GM23338 (cell line): Measurements from ENCODE around the gene DDX4.

Source experiments
- EZH2 ChIP-seq: fragments of 200-600 bp; sonication (generic); IDR thresholded peaks from one replicate; pipeline ENCODE4 v1.8.0; 2017; ENCODE audit warnings: antibody characterized with exemption, mild to moderate bottlenecking, low read depth; ENCODE audit not compliant: unreplicated experiment
- EZH2phosphoT487 ChIP-seq: fragments of 200-600 bp; sonication (generic); IDR thresholded peaks from one replicate; pipeline ENCODE4 v1.8.1; 2018; ENCODE audit warnings: antibody characterized with exemption; ENCODE audit not compliant: unreplicated experiment
- STAT1 ChIP-seq: IDR thresholded peaks from one replicate; pipeline ENCODE4 v1.6.1; 2016; ENCODE audit warnings: antibody characterized with exemption; ENCODE audit not compliant: unreplicated experiment
- TF ChIP-seq, protein P1 (sequence below), 2 experiments: fragments of 200-600 bp in 1 of 2; sonication (generic) in 1 of 2; conservative IDR thresholded peaks; 2 replicates each; pipeline versions ENCODE4 v1.5.1 to v1.6.1; 2016 to 2017; ENCODE audit warnings: antibody characterized with exemption in 2 of 2, low read depth in 2 of 2, mild to moderate bottlenecking in 2 of 2, moderate library complexity in 1 of 2
- TF ChIP-seq, protein P2 (sequence below): IDR thresholded peaks from one replicate; pipeline ENCODE4 v1.6.1; 2018; ENCODE audit warnings: antibody characterized with exemption; ENCODE audit not compliant: unreplicated experiment

DNA sequence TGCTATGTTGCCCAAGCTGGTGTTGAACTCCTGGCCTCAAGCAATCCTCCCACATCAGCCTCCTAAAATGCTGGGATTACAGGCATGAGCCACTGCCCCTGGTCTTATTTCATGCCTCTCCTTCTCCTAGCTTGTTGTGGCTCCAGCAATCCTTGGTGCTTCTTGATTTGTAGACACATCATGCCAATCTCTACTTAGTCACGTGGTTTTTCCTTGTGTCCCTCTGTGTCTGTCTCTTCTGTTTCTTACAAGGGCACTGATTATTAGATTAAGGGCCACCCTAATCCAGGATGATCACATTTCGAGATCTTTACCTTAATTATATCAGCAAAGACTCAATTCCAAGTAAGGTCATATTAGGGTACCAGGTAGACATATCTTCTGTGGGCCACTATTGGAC lies 104.1 kb downstream of the DDX4 start:
- TF ChIP-seq, protein P1, sequence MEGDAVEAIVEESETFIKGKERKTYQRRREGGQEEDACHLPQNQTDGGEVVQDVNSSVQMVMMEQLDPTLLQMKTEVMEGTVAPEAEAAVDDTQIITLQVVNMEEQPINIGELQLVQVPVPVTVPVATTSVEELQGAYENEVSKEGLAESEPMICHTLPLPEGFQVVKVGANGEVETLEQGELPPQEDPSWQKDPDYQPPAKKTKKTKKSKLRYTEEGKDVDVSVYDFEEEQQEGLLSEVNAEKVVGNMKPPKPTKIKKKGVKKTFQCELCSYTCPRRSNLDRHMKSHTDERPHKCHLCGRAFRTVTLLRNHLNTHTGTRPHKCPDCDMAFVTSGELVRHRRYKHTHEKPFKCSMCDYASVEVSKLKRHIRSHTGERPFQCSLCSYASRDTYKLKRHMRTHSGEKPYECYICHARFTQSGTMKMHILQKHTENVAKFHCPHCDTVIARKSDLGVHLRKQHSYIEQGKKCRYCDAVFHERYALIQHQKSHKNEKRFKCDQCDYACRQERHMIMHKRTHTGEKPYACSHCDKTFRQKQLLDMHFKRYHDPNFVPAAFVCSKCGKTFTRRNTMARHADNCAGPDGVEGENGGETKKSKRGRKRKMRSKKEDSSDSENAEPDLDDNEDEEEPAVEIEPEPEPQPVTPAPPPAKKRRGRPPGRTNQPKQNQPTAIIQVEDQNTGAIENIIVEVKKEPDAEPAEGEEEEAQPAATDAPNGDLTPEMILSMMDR (conservative IDR thresholded peaks at IDR 0.05; ENCODE audit: low read depth in 2 of 2) = no peak
- TF ChIP-seq STAT1 (no peak), EZH2 (no peak), EZH2phosphoT487 (no peak)
- TF ChIP-seq, protein P2, sequence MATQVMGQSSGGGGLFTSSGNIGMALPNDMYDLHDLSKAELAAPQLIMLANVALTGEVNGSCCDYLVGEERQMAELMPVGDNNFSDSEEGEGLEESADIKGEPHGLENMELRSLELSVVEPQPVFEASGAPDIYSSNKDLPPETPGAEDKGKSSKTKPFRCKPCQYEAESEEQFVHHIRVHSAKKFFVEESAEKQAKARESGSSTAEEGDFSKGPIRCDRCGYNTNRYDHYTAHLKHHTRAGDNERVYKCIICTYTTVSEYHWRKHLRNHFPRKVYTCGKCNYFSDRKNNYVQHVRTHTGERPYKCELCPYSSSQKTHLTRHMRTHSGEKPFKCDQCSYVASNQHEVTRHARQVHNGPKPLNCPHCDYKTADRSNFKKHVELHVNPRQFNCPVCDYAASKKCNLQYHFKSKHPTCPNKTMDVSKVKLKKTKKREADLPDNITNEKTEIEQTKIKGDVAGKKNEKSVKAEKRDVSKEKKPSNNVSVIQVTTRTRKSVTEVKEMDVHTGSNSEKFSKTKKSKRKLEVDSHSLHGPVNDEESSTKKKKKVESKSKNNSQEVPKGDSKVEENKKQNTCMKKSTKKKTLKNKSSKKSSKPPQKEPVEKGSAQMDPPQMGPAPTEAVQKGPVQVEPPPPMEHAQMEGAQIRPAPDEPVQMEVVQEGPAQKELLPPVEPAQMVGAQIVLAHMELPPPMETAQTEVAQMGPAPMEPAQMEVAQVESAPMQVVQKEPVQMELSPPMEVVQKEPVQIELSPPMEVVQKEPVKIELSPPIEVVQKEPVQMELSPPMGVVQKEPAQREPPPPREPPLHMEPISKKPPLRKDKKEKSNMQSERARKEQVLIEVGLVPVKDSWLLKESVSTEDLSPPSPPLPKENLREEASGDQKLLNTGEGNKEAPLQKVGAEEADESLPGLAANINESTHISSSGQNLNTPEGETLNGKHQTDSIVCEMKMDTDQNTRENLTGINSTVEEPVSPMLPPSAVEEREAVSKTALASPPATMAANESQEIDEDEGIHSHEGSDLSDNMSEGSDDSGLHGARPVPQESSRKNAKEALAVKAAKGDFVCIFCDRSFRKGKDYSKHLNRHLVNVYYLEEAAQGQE = no peak
